GM23248 (cell line): Measurements from ENCODE around the gene LIMD2. TPM values are rescaled to one million over a fixed set of nuclear protein-coding genes. Genes with fewer than 3 reads are reported as not detected.

Experiments
- DNase-seq: peaks from one replicate; pipeline ENCODE4 v3.0.0-alpha.2; 2015
- H2AFZ ChIP-seq: fragments of 200-600 bp; sonication (generic); 2 replicates; pipeline ENCODE4 v1.6.1; 2016; ENCODE audit warnings: antibody characterized with exemption
- H3F3A ChIP-seq: fragments of 200-600 bp; sonication (generic); 2 replicates; pipeline ENCODE4 v1.6.1; 2016; ENCODE audit warnings: mild to moderate bottlenecking, antibody characterized with exemption, mixed run types; ENCODE audit not compliant: insufficient read depth
- H3K27ac ChIP-seq: fragments of 200-600 bp; sonication (generic); 2 replicates; pipeline ENCODE4 v1.5.1; 2016; ENCODE audit warnings: mild to moderate bottlenecking
- H3K27me3 ChIP-seq: fragments of 200-600 bp; sonication (generic); replicated peaks from 2 replicates; pipeline ENCODE4 v1.6.1; 2016; ENCODE audit warnings: mild to moderate bottlenecking; ENCODE audit not compliant: insufficient read depth
- H3K36me3 ChIP-seq: fragments of 200-600 bp; sonication (generic); 2 replicates; pipeline ENCODE4 v1.6.1; 2016; ENCODE audit warnings: low read depth, mild to moderate bottlenecking
- H3K4me1 ChIP-seq: fragments of 200-600 bp; sonication (generic); 2 replicates; pipeline ENCODE4 v1.6.1; 2016; ENCODE audit warnings: mild to moderate bottlenecking; ENCODE audit not compliant: insufficient read depth
- H3K4me2 ChIP-seq: fragments of 200-600 bp; sonication (generic); one replicate; pipeline ENCODE4 v1.6.1; 2016; ENCODE audit warnings: mild to moderate bottlenecking; ENCODE audit not compliant: unreplicated experiment
- H3K4me3 ChIP-seq: fragments of 200-600 bp; sonication (generic); 2 replicates; pipeline ENCODE4 v1.5.1; 2016; ENCODE audit warnings: mild to moderate bottlenecking
- H3K79me2 ChIP-seq: fragments of 200-600 bp; sonication (generic); 2 replicates; pipeline ENCODE4 v1.6.1; 2016; ENCODE audit warnings: mild to moderate bottlenecking; ENCODE audit not compliant: insufficient read depth
- H3K9ac ChIP-seq: fragments of 200-600 bp; sonication (generic); 2 replicates; pipeline ENCODE4 v1.6.1; 2016; ENCODE audit warnings: mild to moderate bottlenecking
- H3K9me2 ChIP-seq: fragments of 200-600 bp; sonication (generic); 2 replicates; pipeline ENCODE4 v1.6.1; 2016; ENCODE audit warnings: mixed run types, mild to moderate bottlenecking, moderate library complexity; ENCODE audit not compliant: insufficient read depth
- H3K9me3 ChIP-seq: fragments of 200-600 bp; sonication (generic); one replicate; pipeline ENCODE4 v1.6.1; 2017; ENCODE audit warnings: low read depth
- H4K20me1 ChIP-seq: fragments of 200-600 bp; sonication (generic); 2 replicates; pipeline ENCODE4 v1.6.0; 2016; ENCODE audit not compliant: insufficient read depth
- EZH2 ChIP-seq: fragments of 200-600 bp; sonication (generic); IDR thresholded peaks from 2 replicates; pipeline ENCODE4 v1.6.1; 2018; ENCODE audit warnings: antibody characterized with exemption, mild to moderate bottlenecking; ENCODE audit not compliant: insufficient read depth, poor library complexity, severe bottlenecking
- EZH2phosphoT487 ChIP-seq: fragments of 200-600 bp; sonication (generic); IDR thresholded peaks from 2 replicates; pipeline ENCODE4 v1.6.1; 2018; ENCODE audit warnings: antibody characterized with exemption, moderate library complexity, mild to moderate bottlenecking, low read depth; ENCODE audit not compliant: insufficient read depth
- WGBS, 2 experiments: methylation state at CpG; one replicate each; pipeline ENCODE4 v1.1.6; 2015 to 2017; ENCODE audit warnings: low lambda C conversion rate in 2 of 2, low coverage in 1 of 2; ENCODE audit errors: missing lambda C conversion rate in 2 of 2; 5-methylcytosine and 5-hydroxymethylcytosine counted together
- in situ Hi-C: fragments of 300-500 bp; cut with MboI; formaldehyde crosslinking; loops from 2 replicates; pipeline ENCODE4 v1.15.0; 2020
- polyA plus RNA-seq: library from polyadenylated mRNA; unstranded; fragments of >200 nt; fragmentation: Nextera tagmentation; extraction: Ambion mirVana; gene quantifications from 2 replicates; pipeline ENCODE4 v1.2.1, GENCODE V29; 2016
- total RNA-seq: library from RNA; depleted of rRNA; stranded (reverse); fragments of >200 nt; shearing (Covaris generic); gene quantifications from 2 replicates; pipeline ENCODE4 v1.2.3, GENCODE V29; 2014

Gene LIMD2
- total and polyA plus RNA-seq, 2 experiments from 2014 or later, result 9.1 to 15.8 TPM

DNA sequence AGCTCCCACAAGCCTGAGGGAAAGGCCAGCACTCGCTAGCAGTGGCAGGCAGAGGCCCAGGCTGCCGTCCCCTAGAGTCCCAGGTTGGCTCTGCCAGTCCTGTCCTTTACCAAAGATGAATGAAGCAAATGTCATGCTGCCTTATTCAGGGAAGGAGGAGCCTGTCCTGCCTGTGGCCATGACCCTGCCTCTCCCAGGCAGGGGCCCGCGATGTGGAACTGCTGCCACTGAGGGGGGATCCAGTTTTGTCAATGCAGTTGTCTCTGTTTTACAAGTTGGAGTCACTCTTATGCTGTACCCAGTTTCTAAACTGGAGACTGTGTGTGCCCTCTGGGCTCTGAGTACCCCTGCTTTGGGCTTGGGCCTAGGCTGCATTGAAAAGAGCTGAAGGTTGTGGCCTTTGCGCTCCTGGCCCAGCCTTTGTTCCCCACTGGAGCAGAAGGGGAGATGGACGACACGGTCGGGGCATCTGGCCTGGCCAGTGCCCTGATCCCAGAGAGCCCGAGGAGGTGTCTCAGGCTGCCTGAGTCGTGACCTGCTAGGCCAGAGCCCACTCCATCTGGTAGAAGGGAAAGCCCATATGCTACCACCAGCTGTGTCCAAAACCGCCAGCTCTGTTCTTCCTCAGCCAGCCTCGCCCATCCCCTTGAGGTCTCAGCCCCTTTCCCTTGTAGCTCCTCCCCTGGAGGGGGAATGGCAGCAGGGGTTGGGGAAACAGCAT is 5.5 kb downstream of the LIMD2 start:
- in situ Hi-C loops, result no loop called here
- peaks cover 11% of the 10 kb centered on the region; the same call in 1 of the 2 replicates for H3F3A ChIP-seq

DNA sequence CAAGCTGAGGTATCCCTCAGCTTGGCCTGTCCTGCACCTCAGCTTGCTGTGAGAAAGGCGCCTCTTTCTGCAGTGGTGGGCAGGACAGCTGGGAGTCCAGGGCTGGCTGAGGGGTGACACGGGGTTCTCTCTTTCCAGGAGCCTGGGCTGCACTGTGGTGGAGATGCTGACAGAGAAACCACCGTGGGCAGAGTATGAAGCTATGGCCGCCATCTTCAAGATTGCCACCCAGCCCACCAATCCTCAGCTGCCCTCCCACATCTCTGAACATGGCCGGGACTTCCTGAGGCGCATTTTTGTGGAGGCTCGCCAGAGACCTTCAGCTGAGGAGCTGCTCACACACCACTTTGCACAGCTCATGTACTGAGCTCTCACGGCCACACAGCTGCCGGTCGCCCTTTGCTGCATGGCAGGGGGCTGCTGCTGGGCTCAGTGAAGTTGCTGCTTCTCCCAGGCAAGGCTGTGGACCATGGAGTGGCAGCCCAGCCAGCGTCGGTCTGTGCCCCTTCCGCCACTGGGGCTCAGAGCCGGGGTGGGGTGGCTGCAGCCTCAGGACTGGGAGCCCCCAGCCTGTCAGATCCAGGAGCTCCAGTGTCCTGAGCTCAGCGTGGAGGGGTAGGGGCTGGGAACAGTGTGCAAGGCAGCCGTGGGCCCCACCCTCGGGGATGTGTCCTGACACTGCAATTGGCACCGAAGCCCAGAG is 6.4 kb downstream of the LIMD2 start:
- in situ Hi-C loops, result no loop called here
- Histone ChIP-seq H3K36me3 (no peaks in the 10 kb centered on the region), H3K9ac (no peak overlapping the region), H3F3A (peaks cover 11% of the 10 kb centered on the region; the same call in 1 of the 2 replicates), H3K27me3 (no peaks in the 10 kb centered on the region), H4K20me1 (no peaks in the 10 kb centered on the region), H3K4me1 (no peaks in the 10 kb centered on the region), H3K9me2 (no peaks in the 10 kb centered on the region), H3K4me2 (no peak overlapping the region), H3K27ac (no peak overlapping the region), H3K79me2 (no peaks in the 10 kb centered on the region), H2AFZ (no peak overlapping the region), H3K4me3 (no peak overlapping the region), H3K9me3 (no peaks in the 10 kb centered on the region)
- TF ChIP-seq EZH2, result no peak
- TF ChIP-seq EZH2phosphoT487, result no peak
- DNase-seq, result no peak
- WGBS, 2 experiments, result 96 to 98% methylated on average over 18 of the region's 18 CpGs

More for the DNA sequence above, 5.5 kb downstream of the LIMD2 start:
- Histone ChIP-seq H3K27ac (no peak overlapping the region), H3K27me3 (no peaks in the 10 kb centered on the region), H3K79me2 (no peaks in the 10 kb centered on the region), H4K20me1 (no peaks in the 10 kb centered on the region), H2AFZ (no peak overlapping the region), H3K36me3 (no peaks in the 10 kb centered on the region), H3K9me2 (no peaks in the 10 kb centered on the region), H3K4me1 (no peaks in the 10 kb centered on the region), H3K9ac (no peak overlapping the region), H3K4me2 (no peak overlapping the region), H3K4me3 (no peak overlapping the region), H3K9me3 (no peaks in the 10 kb centered on the region)
- 84 to 85% methylated on average over 12 of the region's 12 CpGs for WGBS, 2 experiments
- TF ChIP-seq EZH2phosphoT487 (no peak), EZH2 (no peak)
- no peak for DNase-seq

GRCh38 chr17:63692195-63692816 is 7.6 kb downstream of the LIMD2 start:
- Histone ChIP-seq H3K9ac (no peak overlapping the region), H3K79me2 (no peaks in the 10 kb centered on the region), H3K4me2 (no peak overlapping the region), H3K4me1 (no peaks in the 10 kb centered on the region), H3K9me3 (no peaks in the 10 kb centered on the region), H4K20me1 (no peaks in the 10 kb centered on the region), H3K27me3 (no peaks in the 10 kb centered on the region), H3K36me3 (no peaks in the 10 kb centered on the region), H3K27ac (no peak overlapping the region), H3F3A (peaks cover 5% of the 10 kb centered on the region; the same call in 1 of the 2 replicates), H3K4me3 (no peak overlapping the region), H3K9me2 (no peaks in the 10 kb centered on the region), H2AFZ (no peak overlapping the region)
- DNase-seq, result no peak
- in situ Hi-C loops, result no loop called here
- TF ChIP-seq EZH2 (no peak), EZH2phosphoT487 (no peak)
- WGBS, 2 experiments, result 91 to 94% methylated on average over 10 to 11 of the region's 11 CpGs

- 97 to 99% methylated on average over 14 of the region's 14 CpGs for WGBS, 2 experiments
- H3K9me2 ChIP-seq, result no peaks in the 10 kb centered on the region
- H3K36me3 ChIP-seq, result peaks cover 5% of the 10 kb centered on the region; the same call in 1 of the 2 replicates
Observed at GRCh38 chr17:63689479-63689878, 10.4 kb downstream of the LIMD2 start.

More at GRCh38 chr17:63689479-63689878, 10.4 kb downstream of the LIMD2 start:
- Histone ChIP-seq H3K4me3 (no peak overlapping the region), H3K79me2 (no peaks in the 10 kb centered on the region), H3K27ac (no peak overlapping the region), H3K4me2 (no peak overlapping the region), H3K9me3 (no peaks in the 10 kb centered on the region), H3K27me3 (no peaks in the 10 kb centered on the region), H3F3A (no peaks in the 10 kb centered on the region), H2AFZ (no peak overlapping the region), H4K20me1 (no peaks in the 10 kb centered on the region), H3K9ac (no peak overlapping the region), H3K4me1 (peaks cover 8% of the 10 kb centered on the region; the same call in 1 of the 2 replicates)
- no peak for DNase-seq
- TF ChIP-seq EZH2phosphoT487 (no peak), EZH2 (no peak)
- in situ Hi-C loops, result no loop called here
